ENCODE measurements around the gene TSR1. TPM values are rescaled to one million over a fixed set of nuclear protein-coding genes. Genes with fewer than 3 reads are reported as not detected.
A peak's percentile ranks its signal among the peaks of the same experiment; 100 is the strongest.

Gene TSR1
- total RNA-seq, 3 donors from 2014 or later = 143 to 159 (median 156) TPM

DNA sequence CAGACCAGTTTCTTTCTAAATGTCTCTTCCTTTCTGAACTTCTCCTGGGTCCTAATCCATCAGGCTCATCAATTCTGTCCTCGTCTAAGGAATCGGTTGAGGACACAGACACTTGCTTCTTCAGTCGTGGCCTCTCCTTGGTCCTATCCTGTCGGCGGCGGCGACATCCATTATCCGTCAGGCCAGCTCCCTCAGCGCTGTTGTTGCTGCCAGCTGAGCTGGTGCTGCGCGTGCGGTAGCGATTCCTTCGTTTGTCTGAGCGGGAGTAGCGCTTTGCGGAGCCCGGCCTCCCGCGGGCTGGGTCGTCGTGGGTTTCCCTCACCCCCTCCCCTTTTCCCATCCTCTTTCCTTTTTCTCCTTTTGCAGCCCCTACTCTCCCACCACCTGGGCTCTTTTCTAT, 36.5 kb downstream of the TSR1 start:
- Mint-ChIP-seq H3K27me3 (ENCODE audit: low read depth) (no peaks in the 10 kb centered on the region), H3K4me1 (ENCODE audit: low read depth) (peaks cover 48% of the 10 kb centered on the region), H3K36me3 (ENCODE audit: insufficient read depth) (peaks cover 39% of the 10 kb centered on the region), H3K4me3 (no peak overlapping the region), H3K9me3 (no peaks in the 10 kb centered on the region)
- DNase-seq (no peak), ATAC-seq (no peak)

DNA sequence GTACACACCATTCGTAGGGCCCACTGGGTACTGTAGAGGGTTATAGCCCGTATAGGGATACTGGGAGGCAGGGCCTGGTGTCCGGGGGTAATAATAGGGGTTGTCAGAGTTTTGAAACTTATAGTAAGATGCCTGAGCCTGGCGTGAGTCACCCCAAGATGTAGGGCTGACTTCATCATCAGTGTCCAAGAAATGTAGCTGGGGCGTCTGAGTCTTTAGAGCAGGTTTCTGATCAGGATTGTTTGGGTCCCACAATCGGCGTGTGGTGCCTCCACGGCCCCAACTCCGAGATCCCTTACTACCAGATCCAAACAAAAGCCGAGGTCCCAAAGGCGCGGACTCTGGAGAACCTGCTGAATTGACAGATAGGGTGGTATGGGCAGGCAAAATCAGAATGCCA, 37.1 kb downstream of the TSR1 start:
- ATAC-seq (no peak), DNase-seq (no peak)
- H3K36me3 Mint-ChIP-seq (ENCODE audit: insufficient read depth) = peaks cover 43% of the 10 kb centered on the region
- no peaks in the 10 kb centered on the region for H3K9me3 Mint-ChIP-seq
- no peaks in the 10 kb centered on the region for H3K27me3 Mint-ChIP-seq (ENCODE audit: low read depth)
- H3K4me1 Mint-ChIP-seq (ENCODE audit: low read depth) = peaks cover 51% of the 10 kb centered on the region
- H3K4me3 Mint-ChIP-seq = no peak overlapping the region

DNA sequence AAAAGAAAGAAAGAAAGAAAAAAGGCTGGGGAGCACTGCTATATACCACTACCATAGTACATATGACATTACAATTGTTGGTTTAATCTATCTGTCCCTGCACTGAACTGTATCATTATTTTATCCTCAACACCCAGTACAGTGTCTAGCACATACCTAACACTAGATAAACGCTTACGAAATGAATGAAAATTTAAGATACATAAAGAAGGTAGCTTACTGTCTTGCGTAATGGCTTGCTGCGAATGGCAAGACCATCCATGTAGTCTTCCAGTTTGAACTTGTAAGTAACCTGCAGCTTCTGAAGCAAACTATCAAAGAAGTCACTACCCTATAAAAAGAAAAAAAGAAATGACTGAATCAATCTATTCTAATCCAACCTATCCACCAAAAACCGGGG, 39.2 kb downstream of the TSR1 start:
- Mint-ChIP-seq H3K4me3 (no peak overlapping the region), H3K36me3 (ENCODE audit: insufficient read depth) (peaks cover 51% of the 10 kb centered on the region), H3K27me3 (ENCODE audit: low read depth) (no peaks in the 10 kb centered on the region), H3K9me3 (no peaks in the 10 kb centered on the region), H3K4me1 (ENCODE audit: low read depth) (peaks cover 48% of the 10 kb centered on the region)
- DNase-seq = no peak
- ATAC-seq = no peak

DNA sequence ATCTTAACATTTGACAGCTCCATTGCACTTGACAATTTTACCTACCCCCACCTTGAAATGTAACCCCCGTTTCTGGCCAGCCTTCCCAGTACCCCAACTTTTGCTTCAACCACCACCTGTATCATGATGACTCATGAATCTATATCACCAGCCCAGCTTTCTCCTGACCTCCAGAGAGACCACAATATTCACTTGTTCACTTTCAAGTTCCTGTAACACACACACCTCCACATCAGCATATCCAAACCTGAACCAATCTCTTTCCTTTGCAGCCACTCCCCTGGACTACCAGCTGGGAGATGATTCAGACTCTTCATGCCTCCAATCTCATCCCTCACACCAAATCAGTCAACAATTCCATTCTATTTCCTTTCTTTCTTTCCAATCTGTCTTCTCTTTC, 40.7 kb downstream of the TSR1 start:
- Mint-ChIP-seq H3K27me3 (ENCODE audit: low read depth) (no peaks in the 10 kb centered on the region), H3K9me3 (no peaks in the 10 kb centered on the region), H3K4me3 (no peak overlapping the region), H3K4me1 (ENCODE audit: low read depth) (peaks cover 35% of the 10 kb centered on the region), H3K36me3 (ENCODE audit: insufficient read depth) (peaks cover 59% of the 10 kb centered on the region)
- no peak for DNase-seq
- ATAC-seq = peak; percentile 58 to 63

DNA sequence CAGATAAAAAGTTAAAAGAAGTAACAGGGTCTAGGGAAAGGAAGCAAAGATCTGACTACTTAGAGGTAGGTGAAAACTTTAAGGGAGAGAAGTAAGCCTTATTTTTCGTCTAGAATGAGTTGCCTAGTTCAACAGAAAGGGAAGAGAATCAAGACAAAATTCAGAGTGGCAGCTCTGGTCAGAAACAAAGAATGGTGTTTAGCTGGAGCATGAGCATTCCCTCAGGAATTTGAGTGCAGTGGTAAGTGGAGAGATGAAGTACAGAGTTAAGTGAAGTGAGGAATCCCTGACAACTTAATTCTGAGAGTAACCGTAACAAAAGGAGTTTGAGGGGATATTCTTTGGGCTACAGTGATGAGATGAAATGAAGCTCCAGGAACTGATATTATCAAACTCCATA, 44.2 kb downstream of the TSR1 start:
- Mint-ChIP-seq H3K36me3 (ENCODE audit: insufficient read depth) (peaks cover 47% of the 10 kb centered on the region), H3K27me3 (ENCODE audit: low read depth) (no peaks in the 10 kb centered on the region), H3K4me1 (ENCODE audit: low read depth) (peaks cover 18% of the 10 kb centered on the region), H3K9me3 (no peaks in the 10 kb centered on the region), H3K4me3 (no peak overlapping the region)
- DNase-seq = no peak
- ATAC-seq = no peak

DNA sequence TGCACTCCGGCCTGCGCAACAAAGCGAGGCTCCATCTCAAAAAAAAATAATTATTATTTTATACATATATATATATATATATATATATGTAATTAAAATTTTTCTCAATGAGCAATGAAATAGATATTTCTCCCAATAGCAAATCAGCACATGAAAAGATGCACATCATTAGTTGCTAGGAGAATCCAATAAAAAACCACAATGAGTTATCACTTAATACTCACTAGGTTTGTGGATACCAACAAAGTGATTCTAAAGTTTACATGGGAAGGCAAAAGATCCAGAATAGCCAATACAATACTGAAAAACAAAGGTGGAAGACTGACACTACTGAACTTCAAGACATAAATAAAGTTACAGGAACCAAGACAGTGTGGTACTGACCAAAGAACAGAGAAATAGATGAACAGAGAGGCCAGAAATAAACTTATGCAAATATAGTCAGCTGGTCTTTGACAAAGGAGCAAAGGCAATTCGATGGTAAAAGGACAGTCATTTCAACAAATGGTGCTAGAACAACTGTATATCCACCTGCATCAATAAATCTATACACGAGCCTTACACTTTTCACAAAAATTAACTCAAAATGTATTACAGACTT, 46.3 kb downstream of the TSR1 start:
- no peak for DNase-seq
- Mint-ChIP-seq H3K4me3 (no peak overlapping the region), H3K36me3 (ENCODE audit: insufficient read depth) (peaks cover 44% of the 10 kb centered on the region), H3K9me3 (no peaks in the 10 kb centered on the region), H3K4me1 (ENCODE audit: low read depth) (peaks cover 4% of the 10 kb centered on the region), H3K27me3 (ENCODE audit: low read depth) (no peaks in the 10 kb centered on the region)
- ATAC-seq = no peak

DNA sequence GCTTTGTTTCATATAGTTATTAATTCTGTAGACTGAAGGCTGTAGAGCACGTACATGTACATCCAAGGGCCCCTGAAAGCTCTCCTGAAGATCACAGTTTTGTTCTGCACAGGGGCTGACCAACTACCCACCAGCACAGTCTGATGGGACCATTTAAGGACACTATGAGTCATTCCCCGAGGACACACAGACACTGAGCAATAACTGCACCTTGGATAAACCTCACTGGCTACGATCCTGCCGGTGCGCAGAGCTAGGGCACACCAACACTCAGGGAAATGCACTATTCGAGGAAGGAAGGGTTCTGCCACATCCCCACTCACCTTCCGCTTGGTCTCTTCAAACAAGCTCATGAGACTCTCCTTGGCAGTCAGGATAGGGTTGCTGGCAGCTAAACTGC, 53.0 kb downstream of the TSR1 start:
- H3K27me3 Mint-ChIP-seq (ENCODE audit: low read depth) = no peaks in the 10 kb centered on the region
- H3K4me1 Mint-ChIP-seq (ENCODE audit: low read depth) = peaks cover 21% of the 10 kb centered on the region
- H3K4me3 Mint-ChIP-seq = no peak overlapping the region
- no peaks in the 10 kb centered on the region for H3K9me3 Mint-ChIP-seq
- peaks cover 50% of the 10 kb centered on the region for H3K36me3 Mint-ChIP-seq (ENCODE audit: insufficient read depth)
- DNase-seq = no peak
- ATAC-seq = no peak

DNA sequence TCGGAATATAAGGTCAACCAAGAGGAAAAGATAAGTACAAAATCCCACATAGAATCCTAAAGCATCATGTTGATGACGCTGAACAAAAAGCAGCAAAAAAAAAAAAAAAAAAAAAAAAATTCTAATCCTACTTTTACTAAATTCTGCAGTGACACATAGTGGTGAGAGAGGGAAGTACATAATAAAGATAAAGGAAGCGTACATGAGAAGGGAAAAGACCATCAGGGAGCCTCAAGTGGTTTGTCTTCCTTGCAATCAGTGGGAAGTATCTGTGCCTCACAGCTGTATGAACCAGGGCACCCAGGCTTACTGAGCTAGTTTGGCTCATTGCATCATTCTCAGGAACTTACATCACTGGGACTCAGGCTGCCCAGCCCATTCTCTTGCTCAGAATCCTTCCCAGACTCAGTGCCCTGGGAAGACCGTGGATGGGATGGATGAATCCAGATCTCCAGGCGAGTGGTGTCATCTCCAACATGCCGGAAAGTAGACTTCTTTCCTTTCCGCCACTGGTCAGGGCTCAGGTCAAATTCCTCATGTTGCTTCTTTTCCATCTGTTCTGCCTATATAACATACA, 53.9 kb downstream of the TSR1 start:
- no peak overlapping the region for H3K4me3 Mint-ChIP-seq
- peaks cover 46% of the 10 kb centered on the region for H3K36me3 Mint-ChIP-seq (ENCODE audit: insufficient read depth)
- peaks cover 21% of the 10 kb centered on the region for H3K4me1 Mint-ChIP-seq (ENCODE audit: low read depth)
- H3K9me3 Mint-ChIP-seq = no peaks in the 10 kb centered on the region
- no peaks in the 10 kb centered on the region for H3K27me3 Mint-ChIP-seq (ENCODE audit: low read depth)
- no peak for ATAC-seq
- no peak for DNase-seq

DNA sequence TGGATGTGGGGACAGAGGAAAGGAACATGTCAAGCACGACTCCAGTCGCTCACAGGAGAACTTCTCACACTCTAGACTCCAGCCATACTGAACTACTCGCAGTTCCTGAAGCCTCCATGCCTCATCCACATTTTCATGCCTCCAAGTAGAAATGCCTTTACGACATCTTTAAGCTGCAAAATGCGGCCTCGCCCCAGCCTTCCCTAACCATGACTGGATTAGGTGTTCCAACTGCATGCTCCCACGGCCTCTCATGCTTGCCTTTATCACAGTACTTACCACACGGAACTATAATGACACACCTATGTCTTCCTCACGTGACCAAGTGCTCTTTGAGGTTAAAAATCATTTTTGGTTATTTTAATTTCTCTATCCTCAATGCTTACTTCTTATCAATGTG, 56.5 kb downstream of the TSR1 start:
- Mint-ChIP-seq H3K36me3 (ENCODE audit: insufficient read depth) (peaks cover 39% of the 10 kb centered on the region), H3K4me3 (no peak overlapping the region)
- ATAC-seq = peak in 1 of 2 donors; percentile 34

DNA sequence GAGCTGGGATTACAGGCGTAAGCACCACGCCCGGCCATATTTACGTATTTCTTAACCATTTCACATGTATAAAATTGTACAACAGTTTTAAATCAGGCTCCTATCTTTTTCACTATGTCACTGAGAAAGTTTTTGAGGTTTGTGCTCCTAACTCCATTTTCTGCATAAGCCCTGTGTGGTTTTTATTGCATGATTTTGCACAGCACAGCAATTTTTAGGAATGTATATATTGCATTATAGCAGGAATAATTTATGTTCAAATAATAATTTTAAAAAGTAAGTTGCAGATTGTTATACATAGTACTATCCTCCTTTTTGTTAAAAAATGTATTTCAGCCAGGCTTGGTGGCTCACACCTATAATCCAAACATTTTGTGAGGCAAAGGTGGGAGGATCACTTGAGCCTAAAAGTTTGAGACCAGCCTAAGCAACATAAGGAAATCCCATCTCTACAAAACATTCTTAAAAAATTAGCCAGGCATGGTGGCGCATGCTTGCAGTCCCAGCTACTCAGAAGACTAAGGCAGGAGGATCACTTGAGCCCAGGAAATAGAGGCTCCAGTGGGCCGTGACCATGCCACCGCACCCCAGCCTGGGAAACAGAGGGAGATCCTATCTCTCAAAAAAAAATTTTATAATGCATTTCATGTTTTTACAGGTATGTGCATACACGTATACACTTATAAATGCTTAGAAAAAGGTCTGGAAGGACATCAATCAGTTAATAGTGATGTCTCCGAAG, 58.7 kb downstream of the TSR1 start:
- no peaks in the 10 kb centered on the region for H3K9me3 Mint-ChIP-seq
- ATAC-seq (no peak), DNase-seq (no peak)
- no peaks in the 10 kb centered on the region for H3K27me3 Mint-ChIP-seq (ENCODE audit: low read depth)
- peaks cover 38% of the 10 kb centered on the region for H3K36me3 Mint-ChIP-seq (ENCODE audit: insufficient read depth)
- H3K4me3 Mint-ChIP-seq = no peak overlapping the region
- H3K4me1 Mint-ChIP-seq (ENCODE audit: low read depth) = peaks cover 45% of the 10 kb centered on the region

More for the DNA sequence above, 56.5 kb downstream of the TSR1 start:
- DNase-seq = no peak
- Mint-ChIP-seq H3K27me3 (ENCODE audit: low read depth) (no peaks in the 10 kb centered on the region), H3K4me1 (ENCODE audit: low read depth) (peaks cover 37% of the 10 kb centered on the region), H3K9me3 (no peaks in the 10 kb centered on the region)

DNA sequence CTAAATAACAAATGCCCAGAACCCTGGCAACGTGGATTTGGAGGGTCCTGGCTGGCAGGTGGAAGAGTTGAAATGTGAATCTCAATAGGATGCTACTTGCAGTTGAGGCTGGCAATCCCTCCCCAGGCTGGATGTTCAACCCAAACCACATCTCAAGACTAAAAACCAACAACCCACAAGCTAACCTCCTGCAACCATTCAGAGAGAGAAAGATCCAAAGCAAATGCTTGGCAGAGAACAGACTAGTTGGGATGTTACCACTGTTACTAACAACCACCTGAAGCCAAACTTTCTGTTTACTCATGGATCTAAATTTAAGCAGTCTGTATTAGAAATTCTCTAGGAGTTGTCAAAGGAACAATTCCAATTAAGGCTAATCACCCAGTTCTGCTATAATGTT, 60.5 kb downstream of the TSR1 start:
- Mint-ChIP-seq H3K27me3 (ENCODE audit: low read depth) (no peaks in the 10 kb centered on the region), H3K36me3 (ENCODE audit: insufficient read depth) (peaks cover 32% of the 10 kb centered on the region), H3K4me1 (ENCODE audit: low read depth) (peaks cover 47% of the 10 kb centered on the region), H3K4me3 (no peak overlapping the region), H3K9me3 (no peaks in the 10 kb centered on the region)
- ATAC-seq (no peak), DNase-seq (no peak)

DNA sequence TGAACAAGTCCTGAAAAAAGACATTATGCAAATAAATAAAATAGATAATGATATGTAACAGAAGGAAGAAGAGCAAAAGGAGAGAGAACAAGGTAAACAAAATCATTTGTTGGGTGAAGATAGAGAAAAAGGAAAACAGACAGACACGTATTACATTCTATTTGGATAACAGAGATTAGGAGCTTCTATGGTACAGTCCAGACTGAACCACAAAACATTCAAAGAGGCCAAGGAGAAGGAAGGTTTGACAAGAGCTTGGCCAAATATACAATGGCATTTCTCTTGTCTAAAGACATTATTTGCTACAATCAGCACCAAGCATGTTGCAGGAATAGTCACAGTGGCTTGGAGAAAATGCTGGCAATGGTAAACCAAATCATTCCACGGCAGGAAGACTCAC, 61.8 kb downstream of the TSR1 start:
- peaks cover 28% of the 10 kb centered on the region for H3K36me3 Mint-ChIP-seq (ENCODE audit: insufficient read depth)
- peaks cover 52% of the 10 kb centered on the region for H3K4me1 Mint-ChIP-seq (ENCODE audit: low read depth)
- ATAC-seq = no peak
- H3K9me3 Mint-ChIP-seq = no peaks in the 10 kb centered on the region
- H3K27me3 Mint-ChIP-seq (ENCODE audit: low read depth) = no peaks in the 10 kb centered on the region
- DNase-seq = no peak
- no peak overlapping the region for H3K4me3 Mint-ChIP-seq

All from activated T-cell treated with anti-CD3 and anti-CD28 coated beads, Interleukin-2, amount 50 U/mL, for 4 hours (primary cell).